Keratinocyte (primary cell): Measurements from ENCODE around the gene SDHAF4. TPM values are rescaled to one million over a fixed set of nuclear protein-coding genes. Genes with fewer than 3 reads are reported as not detected.

Experiments used
- DNase-seq: peaks from one replicate; pipeline ENCODE4 v3.0.0-alpha.2; 2011; ENCODE audit warnings: low read depth, missing footprints, low spot score
- FAIRE-seq: peaks from 2 replicates; lab custom pipeline; 2011; peaks lifted over from hg19 to GRCh38; lab: Jason Lieb, UNC
- H2AFZ ChIP-seq: 2 replicates; pipeline ENCODE4 v1.6.0; 2012; ENCODE audit warnings: low read length, control low read depth, inconsistent platforms; ENCODE audit not compliant: control insufficient read depth
- H3K27ac ChIP-seq: 2 replicates; pipeline ENCODE4 v1.5.1; 2011; ENCODE audit warnings: low read length; ENCODE audit not compliant: control insufficient read depth, insufficient read depth
- H3K27me3 ChIP-seq: 3 replicates; pipeline ENCODE4 v1.6.0; 2011; ENCODE audit warnings: low read length; ENCODE audit not compliant: control insufficient read depth, insufficient read depth; ENCODE audit errors: extremely low read depth
- H3K36me3 ChIP-seq, 2 experiments: 2 replicates in 1 of 2; 3 replicates in 1 of 2; pipeline ENCODE4 v1.5.1; 2011; ENCODE audit warnings: low read length in 2 of 2, mild to moderate bottlenecking in 1 of 2; ENCODE audit not compliant: control insufficient read depth in 2 of 2, insufficient read depth in 2 of 2; ENCODE audit errors: extremely low read depth in 1 of 2
- H3K4me1 ChIP-seq: 3 replicates; pipeline ENCODE4 v1.5.1; 2011; ENCODE audit warnings: low read length; ENCODE audit not compliant: control insufficient read depth, insufficient read depth; ENCODE audit errors: extremely low read depth
- H3K4me2 ChIP-seq: 3 replicates; pipeline ENCODE4 v1.6.0; 2011; ENCODE audit warnings: low read depth, low read length; ENCODE audit not compliant: control insufficient read depth, insufficient read depth; ENCODE audit errors: extremely low read depth
- H3K4me3 ChIP-seq, 3 experiments: fragments of 200-600 bp in 1 of 3; sonication (generic) in 1 of 3; 2 replicates in 2 of 3; 3 replicates in 1 of 3; pipeline ENCODE4 v1.5.1; 2011 to 2016; ENCODE audit warnings: low read length in 3 of 3, mild to moderate bottlenecking in 3 of 3, control low read depth in 2 of 3, inconsistent platforms in 1 of 3, low read depth in 1 of 3, mixed read lengths in 1 of 3, mixed run types in 1 of 3, moderate library complexity in 1 of 3; ENCODE audit not compliant: control insufficient read depth in 2 of 3, insufficient read depth in 2 of 3; ENCODE audit errors: extremely low read depth in 1 of 3
- H3K79me2 ChIP-seq: 2 replicates; pipeline ENCODE4 v1.6.0; 2012; ENCODE audit warnings: low read length; ENCODE audit not compliant: control insufficient read depth, insufficient read depth
- H3K9ac ChIP-seq: 3 replicates; pipeline ENCODE4 v1.6.0; 2011; ENCODE audit warnings: low read length; ENCODE audit not compliant: control insufficient read depth, insufficient read depth; ENCODE audit errors: extremely low read depth
- H3K9me1 ChIP-seq: 3 replicates; pipeline ENCODE4 v1.6.0; 2011; ENCODE audit warnings: low read length; ENCODE audit not compliant: control insufficient read depth, insufficient read depth; ENCODE audit errors: extremely low read depth
- H3K9me3 ChIP-seq: 2 replicates; pipeline ENCODE4 v1.5.1; 2012; ENCODE audit warnings: low read depth, low read length; ENCODE audit not compliant: control insufficient read depth
- H4K20me1 ChIP-seq: 3 replicates; pipeline ENCODE4 v1.6.0; 2011; ENCODE audit warnings: low read length; ENCODE audit not compliant: control insufficient read depth, insufficient read depth; ENCODE audit errors: extremely low read depth
- CTCF ChIP-seq, 3 experiments: IDR thresholded peaks in 1 of 3; conservative IDR thresholded peaks in 1 of 3; optimal IDR thresholded peaks in 1 of 3; 2 replicates in 2 of 3; 3 replicates in 1 of 3; pipeline versions ENCODE3 to v1.5.1; 2011; ENCODE audit warnings: low read length in 3 of 3, mild to moderate bottlenecking in 3 of 3, moderate library complexity in 2 of 3, control low read depth in 1 of 3, inconsistent platforms in 1 of 3; ENCODE audit not compliant: insufficient read depth in 2 of 3; ENCODE audit errors: extremely low read depth in 1 of 3
- EZH2 ChIP-seq: IDR thresholded peaks from one replicate; pipeline ENCODE4 v1.6.1; 2012; ENCODE audit warnings: inconsistent platforms, mild to moderate bottlenecking, low read length, moderate library complexity
- dilution Hi-C: fragments of 300-500 bp; cut with MboI; formaldehyde crosslinking; loops from one replicate; pipeline ENCODE4 v1.7.0; 2020; ENCODE audit warnings: low sequenced_read_pairs; ENCODE audit not compliant: extremely low pct_ligation_motif_present
- polyA plus RNA-seq, 5 experiments: library from polyadenylated mRNA; depleted of rRNA in 3 of 5; stranded (reverse) in 3 of 5; stranded (forward) in 1 of 5; unstranded in 1 of 5; fragments of >200 nt; gene quantifications; 1 replicate in 1 of 5; 2 replicates in 3 of 5; 3 replicates in 1 of 5; pipeline versions ENCODE4 v1.2.1 to v1.2.3, GENCODE V29; 2011 to 2012; ENCODE audit warnings: missing spikeins in 2 of 5, low read depth in 1 of 5, low replicate concordance in 1 of 5

Gene SDHAF4
- polyA plus RNA-seq, 1 donor (not counting 4 experiments of a cell fraction or from before 2014, with no cell fraction given) = 12.7 TPM

DNA sequence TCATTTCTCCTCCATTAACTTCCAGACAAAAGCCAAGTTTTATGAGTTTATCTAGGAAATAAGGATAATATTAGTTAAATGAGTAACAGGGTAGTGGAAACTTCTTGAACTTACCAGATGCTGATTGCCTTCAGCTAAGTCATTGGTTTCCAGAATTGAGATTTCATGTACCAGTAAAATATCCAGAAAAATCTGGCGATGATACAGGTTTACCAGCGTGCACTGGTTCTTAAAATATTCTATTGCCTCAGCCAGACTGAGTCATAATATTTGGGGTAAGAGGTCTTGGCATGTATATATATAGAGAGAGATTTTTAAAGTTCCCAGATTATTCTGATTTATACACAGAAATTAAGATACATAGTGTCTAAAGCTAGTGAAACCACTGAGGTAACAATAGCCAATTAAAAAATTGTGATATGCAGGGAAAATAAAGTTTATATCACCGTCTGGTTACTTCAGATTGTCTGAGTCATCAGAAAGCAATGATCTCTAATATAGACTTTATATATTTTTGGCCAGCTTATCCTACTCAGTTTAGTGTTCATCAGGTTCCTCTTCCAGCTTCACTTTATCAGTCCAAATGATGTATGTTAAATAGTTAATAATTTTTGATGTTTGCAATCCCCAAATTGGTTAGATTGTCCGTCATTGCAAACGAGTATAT, 39.5 kb upstream of the SDHAF4 start:
- H3K79me2 ChIP-seq = no peaks in the 10 kb centered on the region
- no peaks in the 10 kb centered on the region for H3K27me3 ChIP-seq
- H3K9ac ChIP-seq = no peak overlapping the region
- no peaks in the 10 kb centered on the region for H3K9me1 ChIP-seq
- DNase-seq = no peak
- no peak overlapping the region for H3K27ac ChIP-seq
- no peaks in the 10 kb centered on the region for H3K9me3 ChIP-seq
- H3K4me2 ChIP-seq = no peak overlapping the region
- no peaks in the 10 kb centered on the region for H4K20me1 ChIP-seq
- no peak for TF ChIP-seq CTCF (optimal IDR thresholded peaks at IDR 0.05 in 1 of 3, IDR thresholded peaks at IDR 0.05 in 1 of 3, conservative IDR thresholded peaks at IDR 0.05 in 1 of 3; ENCODE audit: extremely low read depth in 1 of 3, insufficient read depth in 2 of 3, low read length in 3 of 3)
- no peak for TF ChIP-seq EZH2
- H3K4me3 ChIP-seq = no peak overlapping the region
- dilution Hi-C loops = no loop called here
- peaks cover 0 to 3% of the 10 kb centered on the region in 2 experiments for H3K36me3 ChIP-seq
- no peak for FAIRE-seq
- no peak overlapping the region for H2AFZ ChIP-seq
- H3K4me1 ChIP-seq = no peaks in the 10 kb centered on the region

DNA sequence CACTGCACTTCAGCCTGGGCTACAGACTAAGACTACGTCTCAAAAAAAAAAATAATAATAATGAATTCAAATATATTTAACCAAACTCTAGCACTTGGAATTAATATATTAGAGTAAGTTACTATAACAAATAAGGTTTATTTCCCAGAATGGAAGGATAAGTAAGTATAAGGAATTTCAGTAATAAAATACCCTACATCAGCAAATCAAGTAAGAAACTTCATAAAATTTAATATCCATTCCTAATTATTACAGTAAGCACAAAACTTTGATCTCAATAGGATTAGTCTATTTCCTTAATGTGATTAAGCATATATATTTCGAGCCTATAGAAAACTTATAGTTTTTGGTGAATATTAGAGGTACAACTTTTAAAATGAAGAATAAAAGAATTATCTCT, 36.7 kb upstream of the SDHAF4 start:
- FAIRE-seq (no peak), DNase-seq (no peak)
- Histone ChIP-seq H2AFZ (no peak overlapping the region), H3K4me1 (no peaks in the 10 kb centered on the region), H3K9ac (no peak overlapping the region), H3K27ac (no peak overlapping the region), H3K36me3 (peaks cover 0 to under 1% of the 10 kb centered on the region in 2 experiments), H3K79me2 (no peaks in the 10 kb centered on the region), H3K4me2 (no peak overlapping the region), H3K9me1 (no peaks in the 10 kb centered on the region), H3K9me3 (no peaks in the 10 kb centered on the region), H3K27me3 (no peaks in the 10 kb centered on the region), H4K20me1 (no peaks in the 10 kb centered on the region), H3K4me3 (no peak overlapping the region)
- dilution Hi-C loops = no loop called here
- TF ChIP-seq CTCF (optimal IDR thresholded peaks at IDR 0.05 in 1 of 3, IDR thresholded peaks at IDR 0.05 in 1 of 3, conservative IDR thresholded peaks at IDR 0.05 in 1 of 3; ENCODE audit: extremely low read depth in 1 of 3, insufficient read depth in 2 of 3, low read length in 3 of 3) = no peak
- TF ChIP-seq EZH2 = no peak
